Liver (tissue), 9 donors: Measurements from ENCODE around the gene NDUFA13. TPM values are rescaled to one million over a fixed set of nuclear protein-coding genes. Genes with fewer than 3 reads are reported as not detected.

ENCODE experiments used
- DNase-seq: peaks from one replicate; pipeline ENCODE4 v3.0.0-alpha.2; 2017; ENCODE audit warnings: low spot score
- H3K27ac ChIP-seq, 2 donors: one replicate each; pipeline ENCODE4 v1.7.0; 2013; ENCODE audit warnings: inconsistent platforms in 2 of 2, low read length in 2 of 2, control low read depth in 1 of 2, low read depth in 1 of 2, mild to moderate bottlenecking in 1 of 2
- H3K27me3 ChIP-seq, 4 donors: one replicate each; pipeline versions ENCODE4 v1.6.1 to v1.7.0; 2013; ENCODE audit warnings: low read length in 3 of 4, inconsistent platforms in 1 of 4, mild to moderate bottlenecking in 1 of 4, moderate library complexity in 1 of 4; ENCODE audit not compliant: control insufficient read depth in 4 of 4, insufficient read depth in 4 of 4
- H3K36me3 ChIP-seq, 4 donors: one replicate each; pipeline versions ENCODE4 v1.6.1 to v1.7.0; 2013; ENCODE audit warnings: low read length in 3 of 4, mild to moderate bottlenecking in 3 of 4, low read depth in 1 of 4, moderate library complexity in 1 of 4; ENCODE audit not compliant: control insufficient read depth in 4 of 4, insufficient read depth in 3 of 4
- H3K4me1 ChIP-seq, 4 donors: one replicate each; pipeline versions ENCODE4 v1.6.1 to v1.7.0; 2013; ENCODE audit warnings: low read length in 3 of 4, mild to moderate bottlenecking in 3 of 4, moderate library complexity in 1 of 4; ENCODE audit not compliant: control insufficient read depth in 4 of 4, insufficient read depth in 4 of 4
- H3K4me3 ChIP-seq, 3 donors: one replicate each; pipeline versions ENCODE4 v1.6.1 to v1.7.0; 2013; ENCODE audit warnings: low read length in 3 of 3, control low read depth in 1 of 3, low read depth in 1 of 3, mild to moderate bottlenecking in 1 of 3
- H3K9ac ChIP-seq, 2 donors: one replicate each; pipeline ENCODE4 v1.7.0; 2013; ENCODE audit warnings: low read length in 2 of 2, mild to moderate bottlenecking in 2 of 2, moderate library complexity in 2 of 2, control low read depth in 1 of 2, low read depth in 1 of 2
- H3K9me3 ChIP-seq, 4 donors: one replicate each; pipeline versions ENCODE4 v1.6.1 to v1.7.0; 2013; ENCODE audit warnings: low read length in 3 of 4; ENCODE audit not compliant: control insufficient read depth in 4 of 4
- ATF3 ChIP-seq: IDR thresholded peaks from 2 replicates; pipeline ENCODE4 v1.6.1; 2016; ENCODE audit warnings: antibody characterized with exemption
- CTCF ChIP-seq: fragments of 150-350 bp; IDR thresholded peaks from 2 replicates; pipeline ENCODE4 v1.5.1; 2017; ENCODE audit warnings: improper control_type of control experiment, low read depth, low read length; ENCODE audit not compliant: missing input control
- EGR1 ChIP-seq, 2 donors: IDR thresholded peaks; 2 replicates each; pipeline ENCODE4 v1.6.1; 2016 to 2018; ENCODE audit warnings: antibody characterized with exemption in 2 of 2, low read depth in 2 of 2
- FOXA1 ChIP-seq: IDR thresholded peaks from 2 replicates; pipeline ENCODE4 v1.6.1; 2016; ENCODE audit warnings: antibody characterized with exemption
- FOXA2 ChIP-seq: IDR thresholded peaks from 2 replicates; pipeline ENCODE4 v1.6.1; 2016; ENCODE audit warnings: antibody characterized with exemption
- GABPA ChIP-seq, 2 donors: IDR thresholded peaks in 1 of 2; conservative IDR thresholded peaks in 1 of 2; 2 replicates each; pipeline ENCODE4 v1.6.1; 2016; ENCODE audit warnings: antibody characterized with exemption in 2 of 2, mild to moderate bottlenecking in 1 of 2, moderate library complexity in 1 of 2
- HNF4A ChIP-seq, 2 donors: conservative IDR thresholded peaks; 2 replicates each; pipeline ENCODE4 v1.6.1; 2016; ENCODE audit warnings: antibody characterized with exemption in 2 of 2, mild to moderate bottlenecking in 2 of 2
- HNF4G ChIP-seq: IDR thresholded peaks from 2 replicates; pipeline ENCODE4 v1.6.1; 2016; ENCODE audit warnings: antibody characterized with exemption
- JUND ChIP-seq, 2 donors: IDR thresholded peaks; 2 replicates each; pipeline ENCODE4 v1.6.1; 2016; ENCODE audit warnings: antibody characterized with exemption in 2 of 2
- MAX ChIP-seq: IDR thresholded peaks from 2 replicates; pipeline ENCODE4 v1.6.1; 2016; ENCODE audit warnings: antibody characterized with exemption
- NR2F2 ChIP-seq: IDR thresholded peaks from 2 replicates; pipeline ENCODE4 v1.6.1; 2016; ENCODE audit warnings: antibody characterized with exemption
- RAD21 ChIP-seq, 2 donors: IDR thresholded peaks; 2 replicates each; pipeline ENCODE4 v1.6.1; 2016; ENCODE audit warnings: antibody characterized with exemption in 2 of 2, mild to moderate bottlenecking in 2 of 2
- REST ChIP-seq: IDR thresholded peaks from 2 replicates; pipeline ENCODE4 v1.6.1; 2016; ENCODE audit warnings: antibody characterized with exemption, mild to moderate bottlenecking
- SP1 ChIP-seq: IDR thresholded peaks from 2 replicates; pipeline ENCODE4 v1.6.1; 2018; ENCODE audit warnings: antibody characterized with exemption, mild to moderate bottlenecking
- ZBTB33 ChIP-seq: IDR thresholded peaks from 2 replicates; pipeline ENCODE4 v1.6.1; 2016; ENCODE audit warnings: antibody characterized with exemption
- WGBS: extraction: QIAGEN DNeasy Blood & Tissue Kit; methylation state at CpG from one replicate; pipeline ENCODE4 v1.1.7; 2013; 5-methylcytosine and 5-hydroxymethylcytosine counted together
- polyA plus RNA-seq, 2 donors: library from polyadenylated mRNA; stranded (reverse) in 1 of 2; unstranded in 1 of 2; fragments of 200-250 nt in 1 of 2; fragments of >200 nt in 1 of 2; fragmentation: Nextera tagmentation in 1 of 2; extraction: Ambion mirVana in 1 of 2; gene quantifications; one replicate each; pipeline versions ENCODE4 v1.2.1 to v1.2.3, GENCODE V29; 2013 to 2015
- total RNA-seq, 2 donors: library from RNA; depleted of rRNA; stranded (reverse); fragments of >200 nt; gene quantifications; one replicate each; pipeline ENCODE4 v1.2.3, GENCODE V29; 2014
- donor health status: healthy.
- donor health status: healthy.
- donor health status: healthy.
- donor health status: healthy.
- donor health status: healthy.

The NDUFA13 gene
- total and polyA plus RNA-seq, 4 donors: 45.3 to 239 (median 130) TPM

GRCh38 chr19:19529783-19530422 lies 13.9 kb downstream of the NDUFA13 start:
- Histone ChIP-seq H3K4me3 (no peak overlapping the region), H3K9me3 (no peaks in the 10 kb centered on the region), H3K4me1 (peaks cover 0 to 7% (median 3%) of the 10 kb centered on the region in 4 donors), H3K9ac (no peak overlapping the region), H3K27ac (no peak overlapping the region), H3K27me3 (no peaks in the 10 kb centered on the region), H3K36me3 (peaks cover 0 to 10% (median 6%) of the 10 kb centered on the region in 4 donors)
- no peak for TF ChIP-seq CTCF
- TF ChIP-seq MAX: no peak
- no peak for TF ChIP-seq NR2F2
- TF ChIP-seq FOXA2: no peak
- TF ChIP-seq REST: no peak
- no peak for TF ChIP-seq HNF4G
- no peak for TF ChIP-seq HNF4A (conservative IDR thresholded peaks at IDR 0.05)
- TF ChIP-seq RAD21 (IDR thresholded peaks at IDR 0.05): no peak
- TF ChIP-seq JUND (IDR thresholded peaks at IDR 0.05): no peak
- TF ChIP-seq SP1: no peak
- TF ChIP-seq ATF3: no peak
- 81% methylated on average over 11 of the region's 11 CpGs for WGBS
- DNase-seq: no peak

- no peak for DNase-seq
- TF ChIP-seq FOXA1 (no peak), ZBTB33 (no peak), GABPA (IDR thresholded peaks at IDR 0.05 in 1 of 2, conservative IDR thresholded peaks at IDR 0.05 in 1 of 2) (no peak), EGR1 (IDR thresholded peaks at IDR 0.05; ENCODE audit: low read depth in 2 of 2) (no peak), HNF4A (conservative IDR thresholded peaks at IDR 0.05) (no peak), FOXA2 (no peak)
- Histone ChIP-seq H3K4me3 (no peak overlapping the region), H3K27me3 (no peaks in the 10 kb centered on the region), H3K36me3 (peaks cover 0 to 10% (median 6%) of the 10 kb centered on the region in 4 donors), H3K4me1 (peaks cover 0 to 7% (median 3%) of the 10 kb centered on the region in 4 donors), H3K27ac (no peak overlapping the region), H3K9me3 (no peaks in the 10 kb centered on the region), H3K9ac (no peak overlapping the region)
- 72% methylated on average over 9 of the region's 9 CpGs for WGBS
These were observed 14.4 kb downstream of the NDUFA13 start for GRCh38 chr19:19530423-19530804.
